ENCODE results near the gene NDUFC2. TPM values are rescaled to one million over a fixed set of nuclear protein-coding genes. Genes with fewer than 3 reads are reported as not detected.

NDUFC2 gene
- 100 to 1,000 TPM; 182 to 220 TPM for total RNA-seq

GRCh38 chr11:78079232-78080083 is at the start of gene NDUFC2:
NDUFC2 (minus strand) TSS chr11:78079862; CDS start chr11:78079744, 118 bp downstream.
- no peaks in the 10 kb centered on the region for H3K9me3 Mint-ChIP-seq
- peaks cover 55% of the 10 kb centered on the region for H3K4me1 Mint-ChIP-seq
- H3K36me3 Mint-ChIP-seq (ENCODE audit: low read depth) = peaks cover 26% of the 10 kb centered on the region
- CTCF ChIA-PET = interaction anchor here (1.0 to 2.7 kb wide), 6 partner anchors 9 to 485 kb away, joined by 3 to 10 read pairs (median 4); no protein-coding TSS in a partner anchor
- peak; percentile 69 for DNase-seq
- POLR2A ChIA-PET = interaction anchor here (0.6 kb wide), 1 partner anchor 57 kb away, joined by 5 read pairs; no protein-coding TSS in a partner anchor
- H3K27ac Mint-ChIP-seq = peak within 1 kb of the TSS; percentile 92
- no peaks in the 10 kb centered on the region for H3K27me3 Mint-ChIP-seq
- H3K4me3 Mint-ChIP-seq = peak within 1 kb of the TSS; percentile 90

- ChIA-PET POLR2A (no interaction called here), CTCF (no interaction called here)
- no peaks in the 10 kb centered on the region for H3K9me3 Mint-ChIP-seq
- H3K27me3 Mint-ChIP-seq = no peaks in the 10 kb centered on the region
- peaks cover 15% of the 10 kb centered on the region for H3K36me3 Mint-ChIP-seq (ENCODE audit: low read depth)
- no peak overlapping the region for H3K4me3 Mint-ChIP-seq
- no peak overlapping the region for H3K27ac Mint-ChIP-seq
- peaks cover 9% of the 10 kb centered on the region for H3K4me1 Mint-ChIP-seq
- no peak for DNase-seq
Measured at GRCh38 chr11:78127403-78127802, 47.7 kb upstream of the NDUFC2 start.

DNA sequence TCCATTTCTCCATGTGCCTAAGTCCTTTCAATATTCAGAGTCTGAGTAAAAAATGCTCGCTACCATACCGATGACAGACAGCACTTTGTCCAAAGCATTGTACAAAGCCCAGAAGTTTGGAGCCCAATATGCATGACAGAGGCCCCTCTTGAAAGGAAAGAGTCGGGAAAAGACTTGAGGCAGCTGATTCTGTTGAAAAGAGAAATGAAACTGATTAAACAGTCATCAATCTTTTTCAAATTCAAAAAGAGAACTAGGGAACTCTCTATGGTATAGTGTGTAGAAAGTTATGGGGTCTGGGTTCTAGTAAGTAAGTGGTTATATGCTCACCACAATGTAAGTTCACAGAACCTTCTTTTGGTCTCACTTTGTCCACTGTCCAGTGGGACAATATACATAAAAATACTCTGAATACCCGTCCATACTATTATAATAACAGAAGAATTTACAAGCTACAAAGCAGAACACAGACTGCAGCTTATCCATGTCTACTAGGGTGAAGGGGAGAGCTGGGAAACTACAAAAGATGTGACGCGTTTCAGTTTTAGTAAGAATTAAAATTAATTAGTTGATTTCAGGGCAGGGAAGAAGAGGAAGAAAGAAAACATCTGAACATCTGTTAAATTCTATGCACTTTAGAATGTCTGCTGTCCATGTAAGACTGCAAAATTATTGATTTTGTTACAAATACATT is 33.1 kb upstream of the NDUFC2 start:
- Mint-ChIP-seq H3K36me3 (ENCODE audit: low read depth) (peaks cover 35% of the 10 kb centered on the region), H3K27ac (no peak overlapping the region), H3K9me3 (no peaks in the 10 kb centered on the region), H3K27me3 (no peaks in the 10 kb centered on the region), H3K4me1 (no peaks in the 10 kb centered on the region), H3K4me3 (no peak overlapping the region)
- DNase-seq = no peak
- ChIA-PET POLR2A (no interaction called here), CTCF (no interaction called here)

DNA sequence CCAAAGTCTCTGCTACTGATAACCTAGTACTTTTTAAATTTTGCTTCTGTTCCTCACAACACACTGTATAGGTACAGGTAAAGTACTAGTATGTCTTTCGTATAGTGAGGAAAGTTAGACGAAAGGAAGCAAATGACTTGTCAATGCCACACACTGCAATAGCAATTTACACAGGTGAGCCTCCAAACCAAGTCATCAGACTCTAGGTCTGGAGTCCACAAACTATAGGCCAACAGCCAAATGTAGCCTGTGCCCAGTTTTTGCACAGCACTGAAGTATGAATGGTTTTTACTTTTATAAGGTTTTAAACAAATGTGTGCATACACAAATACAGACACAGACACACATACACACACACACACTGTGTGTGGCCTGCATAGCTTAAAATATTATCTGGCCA is 31.6 kb upstream of the NDUFC2 start:
- H3K4me1 Mint-ChIP-seq = no peaks in the 10 kb centered on the region
- no peak overlapping the region for H3K4me3 Mint-ChIP-seq
- no peaks in the 10 kb centered on the region for H3K27me3 Mint-ChIP-seq
- ChIA-PET CTCF (interaction anchor here (0.6 to 2.1 kb wide), 2 partner anchors 10 to 472 kb away, joined by 4 to 5 read pairs; no protein-coding TSS in a partner anchor), POLR2A (no interaction called here)
- no peak for DNase-seq
- H3K27ac Mint-ChIP-seq = no peak overlapping the region
- no peaks in the 10 kb centered on the region for H3K9me3 Mint-ChIP-seq
- H3K36me3 Mint-ChIP-seq (ENCODE audit: low read depth) = peaks cover 32% of the 10 kb centered on the region

DNA sequence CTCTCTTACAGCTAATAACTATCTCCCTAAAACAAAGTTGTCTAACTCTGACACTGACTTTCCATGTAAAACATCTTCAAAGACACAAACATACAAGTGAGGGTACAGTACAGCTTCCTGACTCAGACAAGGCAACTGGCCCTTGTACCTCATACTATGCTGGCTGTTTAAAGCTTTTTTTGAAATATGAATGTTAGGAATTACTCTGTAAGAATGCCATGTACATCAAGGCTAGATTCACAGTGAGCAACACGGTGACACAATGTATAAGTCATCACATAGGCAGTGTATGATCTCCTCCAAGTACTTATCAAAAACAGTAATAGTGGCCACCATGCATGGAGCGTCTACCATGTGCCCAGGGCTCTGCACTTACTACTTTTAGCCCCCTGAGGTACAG is 31.2 kb upstream of the NDUFC2 start:
- H3K27ac Mint-ChIP-seq = no peak overlapping the region
- DNase-seq = no peak
- peaks cover 35% of the 10 kb centered on the region for H3K36me3 Mint-ChIP-seq (ENCODE audit: low read depth)
- no peaks in the 10 kb centered on the region for H3K4me1 Mint-ChIP-seq
- H3K27me3 Mint-ChIP-seq = no peaks in the 10 kb centered on the region
- H3K9me3 Mint-ChIP-seq = no peaks in the 10 kb centered on the region
- POLR2A ChIA-PET = no interaction called here
- CTCF ChIA-PET = interaction anchor here (0.6 to 2.1 kb wide), 2 partner anchors 9 to 472 kb away, joined by 4 to 5 read pairs; no protein-coding TSS in a partner anchor
- H3K4me3 Mint-ChIP-seq = no peak overlapping the region

DNA sequence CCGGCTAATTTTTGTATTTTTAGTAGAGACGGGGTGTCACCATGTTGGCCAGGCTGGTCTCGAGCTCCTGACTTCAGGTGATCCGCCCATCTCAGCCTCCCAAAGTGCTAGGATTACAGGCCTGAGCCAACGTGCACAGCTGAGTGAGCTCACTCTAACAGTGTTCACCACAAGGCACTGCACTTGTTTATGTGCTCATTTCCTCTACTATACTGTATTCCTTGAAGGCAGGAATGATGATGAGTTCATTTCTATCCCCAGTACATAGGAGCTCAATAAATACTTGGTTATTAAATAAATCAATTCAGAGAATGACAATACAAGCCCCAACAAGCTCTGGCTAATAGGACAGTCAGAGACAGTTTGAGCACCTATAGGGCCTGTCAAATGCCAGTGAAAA is 30.7 kb upstream of the NDUFC2 start:
- Mint-ChIP-seq H3K9me3 (no peaks in the 10 kb centered on the region), H3K36me3 (ENCODE audit: low read depth) (peaks cover 37% of the 10 kb centered on the region), H3K27me3 (no peaks in the 10 kb centered on the region), H3K4me3 (no peak overlapping the region), H3K4me1 (no peaks in the 10 kb centered on the region), H3K27ac (no peak overlapping the region)
- no peak for DNase-seq
- CTCF ChIA-PET = interaction anchor here (0.6 to 2.9 kb wide), 4 partner anchors 9 to 471 kb away, joined by 3 to 7 read pairs (median 4); partner anchors contain the start of gene ALG8
- POLR2A ChIA-PET = no interaction called here

DNA sequence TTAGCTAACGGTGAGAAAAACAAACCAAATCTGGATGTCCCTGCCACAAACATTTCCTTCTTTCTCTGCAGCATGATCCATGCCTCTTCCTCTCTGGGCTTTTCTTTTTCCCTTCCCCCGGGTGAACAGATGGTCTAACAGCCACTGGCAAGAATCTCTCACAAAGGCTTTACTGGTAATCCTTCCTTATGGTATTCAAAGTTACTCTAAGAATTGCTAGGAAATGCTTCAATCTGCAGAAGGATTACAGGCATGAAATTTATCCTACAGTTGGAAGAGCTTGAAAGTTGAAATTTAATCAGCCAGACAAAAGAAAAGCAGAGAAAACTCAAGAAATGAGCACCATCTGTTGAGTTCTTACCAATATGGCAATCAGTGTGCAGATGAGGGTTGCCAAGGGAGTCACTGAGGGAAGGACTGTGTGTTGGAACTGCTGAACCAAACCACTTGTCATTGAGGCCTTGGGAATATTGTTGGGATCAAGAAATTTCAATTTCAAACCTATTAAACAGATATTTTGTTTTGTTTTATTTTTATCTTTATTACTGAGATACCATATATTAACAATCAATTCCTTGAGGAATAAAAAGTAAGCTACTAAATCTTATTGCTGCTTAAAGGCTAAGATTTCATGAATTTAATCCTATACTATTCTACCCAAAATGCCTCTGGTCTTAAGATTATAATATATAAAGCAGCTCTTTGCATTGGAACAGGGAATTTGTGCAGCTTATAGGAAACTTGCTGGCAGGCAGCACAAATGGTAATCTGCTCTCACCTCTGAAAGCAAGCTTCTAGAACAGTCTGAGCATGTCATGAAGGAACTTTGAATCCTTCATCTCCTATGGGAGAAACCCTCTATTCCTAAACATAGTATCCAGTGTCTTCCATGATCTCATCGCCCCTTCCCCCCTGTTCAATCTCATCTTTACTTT is 29.7 kb upstream of the NDUFC2 start:
- ChIA-PET POLR2A (no interaction called here), CTCF (interaction anchor here (0.8 to 2.9 kb wide), 4 partner anchors 8 to 30 kb away, joined by 3 to 7 read pairs (median 4); partner anchors contain the start of gene ALG8)
- no peak for DNase-seq
- no peaks in the 10 kb centered on the region for H3K27me3 Mint-ChIP-seq
- H3K9me3 Mint-ChIP-seq = no peaks in the 10 kb centered on the region
- no peaks in the 10 kb centered on the region for H3K4me1 Mint-ChIP-seq
- H3K4me3 Mint-ChIP-seq = no peak overlapping the region
- no peak overlapping the region for H3K27ac Mint-ChIP-seq
- H3K36me3 Mint-ChIP-seq (ENCODE audit: low read depth) = peaks cover 37% of the 10 kb centered on the region

DNA sequence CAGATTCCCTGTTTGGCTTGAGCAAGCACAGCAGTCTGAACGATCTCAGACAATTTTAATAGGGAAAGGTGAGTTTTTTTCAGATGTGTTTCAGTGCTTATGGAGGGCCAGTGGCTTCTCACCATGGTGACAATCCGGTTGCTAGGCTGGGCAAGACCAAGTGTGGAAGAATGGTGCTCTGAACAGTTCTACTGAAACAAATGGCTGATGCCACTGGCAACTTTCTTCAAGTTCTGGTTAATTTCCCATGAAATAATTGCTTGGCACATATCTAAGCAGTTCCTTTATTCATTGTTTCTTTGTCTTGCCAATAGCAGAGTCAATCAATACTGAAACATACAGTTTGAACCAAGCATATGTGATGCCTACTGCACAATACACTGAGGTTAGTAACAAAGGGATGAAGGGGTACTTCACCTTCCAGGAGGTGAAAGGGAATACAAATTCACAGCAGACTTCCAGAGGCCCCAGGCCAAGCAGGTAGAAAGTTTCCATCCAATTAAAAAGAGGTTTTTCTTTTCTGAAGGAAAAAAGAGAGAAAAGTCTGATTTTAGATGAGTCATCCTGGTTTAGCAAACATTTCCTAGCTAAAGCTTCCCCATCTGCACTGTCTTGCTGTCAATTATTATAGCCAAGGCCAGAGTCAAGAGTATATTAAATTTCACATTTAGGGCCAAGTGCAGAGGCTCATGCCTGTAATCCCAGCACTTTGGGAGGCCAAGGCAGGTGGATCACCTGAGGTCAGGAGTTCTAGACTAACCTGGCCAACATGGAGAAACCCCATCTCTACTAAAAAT is 21.2 kb upstream of the NDUFC2 start:
- no peak overlapping the region for H3K4me3 Mint-ChIP-seq
- H3K27me3 Mint-ChIP-seq = no peaks in the 10 kb centered on the region
- no peaks in the 10 kb centered on the region for H3K9me3 Mint-ChIP-seq
- ChIA-PET POLR2A (no interaction called here), CTCF (interaction anchor here (1.7 kb wide), 1 partner anchor 10 kb away, joined by 5 read pairs; no protein-coding TSS in a partner anchor)
- DNase-seq = no peak
- no peaks in the 10 kb centered on the region for H3K4me1 Mint-ChIP-seq
- peaks cover 38% of the 10 kb centered on the region for H3K36me3 Mint-ChIP-seq (ENCODE audit: low read depth)
- H3K27ac Mint-ChIP-seq = no peak overlapping the region

DNA sequence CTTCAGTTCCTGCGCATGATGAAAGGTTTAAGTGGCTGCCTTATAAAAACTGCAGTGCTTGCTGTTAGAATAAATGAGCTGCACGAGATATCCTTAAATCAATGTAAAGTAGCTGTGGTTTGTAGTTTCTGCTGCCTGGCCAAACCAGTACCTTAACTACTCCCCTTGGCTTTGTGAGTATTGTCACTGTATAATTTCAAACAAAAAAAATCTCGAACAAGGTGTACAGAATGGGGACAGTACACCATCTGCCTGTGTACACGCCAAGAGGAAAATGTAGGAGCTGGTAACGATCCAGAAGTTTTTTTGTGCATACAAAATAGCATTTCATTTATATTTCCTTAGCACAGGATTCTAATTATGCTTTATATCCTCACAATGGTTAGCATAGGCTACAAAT is 20.6 kb upstream of the NDUFC2 start:
- ChIA-PET POLR2A (no interaction called here), CTCF (no interaction called here)
- Mint-ChIP-seq H3K4me3 (no peak overlapping the region), H3K27ac (no peak overlapping the region), H3K4me1 (peaks cover 4% of the 10 kb centered on the region), H3K9me3 (no peaks in the 10 kb centered on the region), H3K27me3 (no peaks in the 10 kb centered on the region), H3K36me3 (ENCODE audit: low read depth) (peaks cover 41% of the 10 kb centered on the region)
- no peak for DNase-seq

GRCh38 chr11:78099666-78100065 is 20.0 kb upstream of the NDUFC2 start:
- Mint-ChIP-seq H3K4me1 (peaks cover 8% of the 10 kb centered on the region), H3K27me3 (no peaks in the 10 kb centered on the region), H3K27ac (no peak overlapping the region), H3K4me3 (no peak overlapping the region), H3K36me3 (ENCODE audit: low read depth) (peaks cover 45% of the 10 kb centered on the region), H3K9me3 (no peaks in the 10 kb centered on the region)
- ChIA-PET POLR2A (no interaction called here), CTCF (no interaction called here)
- no peak for DNase-seq

DNA sequence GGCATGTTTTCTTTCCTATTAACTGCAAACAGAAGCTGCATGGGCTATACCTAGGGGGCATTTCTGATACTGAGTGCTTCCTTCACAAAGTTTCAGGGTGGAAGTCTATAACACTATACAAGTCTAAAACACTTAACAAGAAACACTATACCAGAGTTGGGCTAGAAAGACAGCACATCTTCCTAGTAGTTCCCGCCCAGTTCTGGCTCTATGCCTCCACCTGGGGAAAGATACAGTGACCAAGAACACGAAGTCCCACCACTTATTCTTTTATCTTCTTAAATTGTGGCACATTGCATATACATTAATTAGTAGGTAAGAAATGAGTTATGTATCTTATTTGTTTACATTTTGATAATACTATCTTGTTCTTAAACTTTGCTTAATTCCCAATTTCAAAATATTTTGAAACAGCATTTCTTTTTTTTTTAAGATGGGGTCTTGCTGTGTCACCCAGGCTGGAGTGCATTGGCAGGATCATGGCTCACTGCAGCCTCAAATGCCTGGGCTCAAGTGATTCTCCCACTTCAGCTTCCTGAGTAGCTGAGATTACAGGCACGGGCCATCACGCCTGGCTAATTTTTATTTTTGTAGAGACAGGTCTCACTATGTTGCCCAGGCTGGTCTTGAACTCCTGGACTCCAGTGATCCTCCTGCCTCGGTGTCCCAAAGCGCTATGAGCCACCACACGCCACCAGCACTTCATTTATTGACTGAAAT is 18.2 kb upstream of the NDUFC2 start:
- POLR2A ChIA-PET = no interaction called here
- peaks cover 59% of the 10 kb centered on the region for H3K36me3 Mint-ChIP-seq (ENCODE audit: low read depth)
- H3K27ac Mint-ChIP-seq = no peak overlapping the region
- H3K27me3 Mint-ChIP-seq = no peaks in the 10 kb centered on the region
- no peak for DNase-seq
- H3K4me1 Mint-ChIP-seq = peaks cover 16% of the 10 kb centered on the region
- H3K4me3 Mint-ChIP-seq = no peak overlapping the region
- CTCF ChIA-PET = no interaction called here
- H3K9me3 Mint-ChIP-seq = no peaks in the 10 kb centered on the region

Measured in activated CD4-positive, alpha-beta T cell treated with anti-CD3 and anti-CD28 coated beads, Interleukin-2, amount 10 ng/mL, durations not matched to agents 7 days and 5 days (primary cell).